ENCODE data around the gene UNC13C. TPM values are rescaled to one million over a fixed set of nuclear protein-coding genes. Genes with fewer than 3 reads are reported as not detected.

The UNC13C gene
- total RNA-seq, 1 donor from 2014 or later = 3.7 TPM

DNA sequence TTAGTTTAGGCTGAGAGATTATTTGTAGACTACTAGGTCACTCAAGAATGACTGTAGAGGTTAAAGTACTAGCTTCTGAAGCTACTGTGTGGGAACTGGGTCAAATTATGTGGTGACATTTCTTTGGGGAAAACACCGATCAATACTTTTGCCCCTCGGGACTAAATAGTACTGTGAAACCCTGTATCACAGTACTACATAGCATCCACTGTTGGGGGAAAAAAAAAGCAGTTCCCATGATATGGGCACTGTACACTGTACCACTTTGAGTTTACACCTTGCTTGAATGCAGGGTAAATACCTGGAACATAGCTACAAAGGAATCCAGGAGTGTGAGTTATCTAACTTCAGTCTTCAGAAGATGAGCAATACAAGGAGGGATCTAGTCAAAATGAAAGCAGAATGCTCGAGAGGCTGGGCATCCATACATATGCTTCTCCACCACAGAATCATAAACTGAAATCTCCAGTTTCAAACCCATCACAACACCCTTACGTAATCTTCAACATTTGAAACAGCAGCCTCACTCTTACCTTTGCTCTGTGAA lies 311.4 kb downstream of the UNC13C start:
- no peaks in the 10 kb centered on the region for H3K9me3 Mint-ChIP-seq
- no peak overlapping the region for H3K4me3 Mint-ChIP-seq
- DNase-seq (ENCODE audit: extremely low spot score, unreplicated experiment) = no peak
- no peaks in the 10 kb centered on the region for H3K27me3 Mint-ChIP-seq
- TF ChIP-seq, protein P1, sequence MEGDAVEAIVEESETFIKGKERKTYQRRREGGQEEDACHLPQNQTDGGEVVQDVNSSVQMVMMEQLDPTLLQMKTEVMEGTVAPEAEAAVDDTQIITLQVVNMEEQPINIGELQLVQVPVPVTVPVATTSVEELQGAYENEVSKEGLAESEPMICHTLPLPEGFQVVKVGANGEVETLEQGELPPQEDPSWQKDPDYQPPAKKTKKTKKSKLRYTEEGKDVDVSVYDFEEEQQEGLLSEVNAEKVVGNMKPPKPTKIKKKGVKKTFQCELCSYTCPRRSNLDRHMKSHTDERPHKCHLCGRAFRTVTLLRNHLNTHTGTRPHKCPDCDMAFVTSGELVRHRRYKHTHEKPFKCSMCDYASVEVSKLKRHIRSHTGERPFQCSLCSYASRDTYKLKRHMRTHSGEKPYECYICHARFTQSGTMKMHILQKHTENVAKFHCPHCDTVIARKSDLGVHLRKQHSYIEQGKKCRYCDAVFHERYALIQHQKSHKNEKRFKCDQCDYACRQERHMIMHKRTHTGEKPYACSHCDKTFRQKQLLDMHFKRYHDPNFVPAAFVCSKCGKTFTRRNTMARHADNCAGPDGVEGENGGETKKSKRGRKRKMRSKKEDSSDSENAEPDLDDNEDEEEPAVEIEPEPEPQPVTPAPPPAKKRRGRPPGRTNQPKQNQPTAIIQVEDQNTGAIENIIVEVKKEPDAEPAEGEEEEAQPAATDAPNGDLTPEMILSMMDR (conservative IDR thresholded peaks at IDR 0.05) = no peak
- no peaks in the 10 kb centered on the region for H3K4me1 Mint-ChIP-seq (ENCODE audit: unreplicated experiment)
- no peak overlapping the region for H3K27ac Mint-ChIP-seq
- H3K36me3 Mint-ChIP-seq = no peaks in the 10 kb centered on the region

- Mint-ChIP-seq H3K4me3 (no peak overlapping the region), H3K27me3 (no peaks in the 10 kb centered on the region), H3K27ac (no peak overlapping the region), H3K9me3 (no peaks in the 10 kb centered on the region), H3K4me1 (ENCODE audit: unreplicated experiment) (no peaks in the 10 kb centered on the region), H3K36me3 (no peaks in the 10 kb centered on the region)
- no peak for DNase-seq (ENCODE audit: extremely low spot score, unreplicated experiment)
- TF ChIP-seq, protein P1 (conservative IDR thresholded peaks at IDR 0.05) = no peak
These were observed 320.2 kb downstream of the UNC13C start for GRCh38 chr15:54298396-54298795.

GRCh38 chr15:54304321-54304720 lies 326.1 kb downstream of the UNC13C start:
- no peak overlapping the region for H3K4me3 Mint-ChIP-seq
- no peaks in the 10 kb centered on the region for H3K9me3 Mint-ChIP-seq
- no peak for DNase-seq (ENCODE audit: extremely low spot score, unreplicated experiment)
- no peaks in the 10 kb centered on the region for H3K4me1 Mint-ChIP-seq (ENCODE audit: unreplicated experiment)
- no peaks in the 10 kb centered on the region for H3K36me3 Mint-ChIP-seq
- TF ChIP-seq, protein P1 (conservative IDR thresholded peaks at IDR 0.05) = no peak
- no peaks in the 10 kb centered on the region for H3K27me3 Mint-ChIP-seq
- H3K27ac Mint-ChIP-seq = no peak overlapping the region

DNA sequence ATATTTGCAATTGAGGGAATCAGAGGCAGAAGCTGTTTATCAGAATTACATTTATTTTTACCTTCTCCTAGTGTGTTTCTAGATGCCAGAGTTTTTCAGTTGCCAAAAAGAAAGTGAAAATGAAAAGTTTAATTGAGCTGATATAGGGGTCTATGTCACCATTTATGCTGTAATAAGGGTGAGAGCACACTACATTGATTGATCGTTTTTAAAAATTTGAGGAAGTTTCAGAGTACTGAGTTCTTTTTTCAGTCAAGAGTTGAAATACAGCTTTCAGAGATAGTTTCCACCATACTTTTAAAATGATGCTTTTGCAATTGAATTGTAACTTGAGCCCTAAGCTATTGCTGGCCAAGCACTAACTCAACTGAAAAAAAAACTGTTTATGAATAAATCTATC lies 326.9 kb downstream of the UNC13C start:
- TF ChIP-seq, protein P1 (conservative IDR thresholded peaks at IDR 0.05) = no peak
- H3K4me3 Mint-ChIP-seq = no peak overlapping the region
- no peaks in the 10 kb centered on the region for H3K9me3 Mint-ChIP-seq
- H3K36me3 Mint-ChIP-seq = no peaks in the 10 kb centered on the region
- no peaks in the 10 kb centered on the region for H3K27me3 Mint-ChIP-seq
- no peak overlapping the region for H3K27ac Mint-ChIP-seq
- H3K4me1 Mint-ChIP-seq (ENCODE audit: unreplicated experiment) = no peaks in the 10 kb centered on the region
- DNase-seq (ENCODE audit: extremely low spot score, unreplicated experiment) = no peak

DNA sequence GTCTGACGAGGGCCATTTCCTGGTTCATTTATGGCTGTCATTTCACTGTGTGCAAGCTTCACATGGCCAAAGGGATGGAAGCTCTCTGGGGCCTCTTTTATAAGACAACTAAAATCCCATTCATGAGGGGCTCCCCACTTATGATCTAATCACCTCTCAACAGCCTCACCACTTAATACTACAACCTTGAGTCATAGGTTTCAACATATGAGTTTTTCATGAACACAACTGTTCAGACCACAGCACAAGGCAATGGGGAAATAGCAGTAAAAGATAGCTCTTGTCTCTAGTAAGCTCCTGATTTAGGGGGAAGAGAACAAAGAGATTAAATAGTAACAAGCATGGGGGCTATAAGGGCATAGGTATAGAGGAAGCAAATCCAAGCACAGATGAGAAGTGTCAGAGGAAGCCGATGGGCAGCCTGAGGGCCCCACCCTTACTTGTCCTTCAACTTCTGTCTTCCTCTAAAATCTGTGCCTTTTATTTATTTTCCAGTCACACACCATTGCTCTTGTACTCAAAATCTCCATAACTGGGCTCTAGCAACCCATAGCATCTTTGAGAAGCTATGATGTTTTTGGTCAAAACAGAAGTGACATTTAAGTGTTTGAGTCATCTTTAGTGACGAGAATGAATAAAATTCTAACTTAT lies 329.1 kb downstream of the UNC13C start:
- no peaks in the 10 kb centered on the region for H3K4me1 Mint-ChIP-seq (ENCODE audit: unreplicated experiment)
- H3K4me3 Mint-ChIP-seq = no peak overlapping the region
- H3K27me3 Mint-ChIP-seq = no peaks in the 10 kb centered on the region
- no peaks in the 10 kb centered on the region for H3K9me3 Mint-ChIP-seq
- H3K27ac Mint-ChIP-seq = no peak overlapping the region
- no peaks in the 10 kb centered on the region for H3K36me3 Mint-ChIP-seq
- TF ChIP-seq, protein P1 (conservative IDR thresholded peaks at IDR 0.05) = no peak
- no peak for DNase-seq (ENCODE audit: extremely low spot score, unreplicated experiment)
